Activated CD8-positive, alpha-beta memory T cell treated with anti-CD3 and anti-CD28 coated beads, Interleukin-2, amount 50 U/mL, for 48 hours (primary cell): ENCODE results near the gene ZNF26.
"Not testable (repeated sequence)": the region's sequence is repeated elsewhere in the genome, so short reads cannot be mapped to it uniquely, and the experiment has no call there.

Experiments
- DNase-seq: peaks from one replicate; pipeline ENCODE4 v3.0.0-alpha.2; 2020

The ZNF26 gene

GRCh38 chr12:132956011-132956788, 30.0 kb upstream of the ZNF26 start, which contains the start of gene ZNF605:
Gene ZNF605 (minus strand): TSS chr12:132956306. CDS start chr12:132945635, 10,671 bp downstream.
- DNase-seq: peak; percentile 91

GRCh38 chr12:132961790-132962189, 24.4 kb upstream of the ZNF26 start:
- DNase-seq: not testable (repeated sequence)

- DNase-seq: not testable (repeated sequence)
Observed at GRCh38 chr12:132963947-132964346, 22.2 kb upstream of the ZNF26 start.

- DNase-seq: no peak
Observed at GRCh38 chr12:132965796-132966195, 20.4 kb upstream of the ZNF26 start.

GRCh38 chr12:132966676-132967415, 19.3 kb upstream of the ZNF26 start:
- DNase-seq: no peak

GRCh38 chr12:132967736-132968135, 18.4 kb upstream of the ZNF26 start:
- DNase-seq: no peak

- no peak for DNase-seq
Observed at GRCh38 chr12:132972374-132972773, 13.8 kb upstream of the ZNF26 start.

GRCh38 chr12:132976870-132977269, 9.3 kb upstream of the ZNF26 start:
- DNase-seq: peak; percentile 69

GRCh38 chr12:132986885-132987225, 688 bp downstream of the ZNF26 start:
- no peak for DNase-seq

- DNase-seq: no peak
Observed at GRCh38 chr12:132998741-132999140, 12.6 kb downstream of the ZNF26 start.

GRCh38 chr12:133010657-133011297, 24.6 kb downstream of the ZNF26 start:
- no peak for DNase-seq

- DNase-seq: no peak
Observed at GRCh38 chr12:133023566-133023965, 37.4 kb downstream of the ZNF26 start.

- DNase-seq: no peak
Observed at GRCh38 chr12:133026996-133027395, 40.8 kb downstream of the ZNF26 start.

- DNase-seq: peak; percentile 97
Observed at GRCh38 chr12:133037207-133038005, 51.2 kb downstream of the ZNF26 start, which contains the start of gene ZNF84. Gene ZNF84 (plus strand): TSS chr12:133037509. CDS start chr12:133041468, 3,959 bp downstream.

- DNase-seq: no peak
Observed at GRCh38 chr12:133038118-133038709, 52.0 kb downstream of the ZNF26 start.

GRCh38 chr12:133046698-133047097, 60.5 kb downstream of the ZNF26 start:
- DNase-seq: no peak

GRCh38 chr12:133057446-133057845, 71.3 kb downstream of the ZNF26 start:
- no peak for DNase-seq

- DNase-seq: no peak
Observed at GRCh38 chr12:133058203-133059113, 72.3 kb downstream of the ZNF26 start.

GRCh38 chr12:133061954-133062353, 75.8 kb downstream of the ZNF26 start:
- no peak for DNase-seq

- DNase-seq: no peak
Observed at GRCh38 chr12:133063556-133063955, 77.4 kb downstream of the ZNF26 start.

- DNase-seq: no peak
Observed at GRCh38 chr12:133073836-133074235, 87.7 kb downstream of the ZNF26 start.
